Esophagus squamous epithelium (tissue), 4 donors: ENCODE measurements around the gene EFHC1.

Source experiments
- POLR2A ChIP-seq, 4 donors: fragments of 450-650 bp; IDR thresholded peaks; one replicate each; pipeline ENCODE4 v1.6.1; 2017; ENCODE audit warnings: antibody characterized with exemption in 4 of 4, mild to moderate bottlenecking in 4 of 4, moderate library complexity in 3 of 4
- TF ChIP-seq, protein P1 (sequence below), 6 experiments: fragments of 450-650 bp in 4 of 6; fragments of 200-600 bp in 2 of 6; sonication (generic) in 2 of 6; IDR thresholded peaks; one replicate each; pipeline ENCODE4 v1.5.1; 2016 to 2019; ENCODE audit warnings: antibody characterized with exemption in 6 of 6, mild to moderate bottlenecking in 4 of 6, moderate library complexity in 4 of 6

GRCh38 chr6:52548353-52548713, 128.2 kb downstream of the EFHC1 start:
- TF ChIP-seq, protein P1, sequence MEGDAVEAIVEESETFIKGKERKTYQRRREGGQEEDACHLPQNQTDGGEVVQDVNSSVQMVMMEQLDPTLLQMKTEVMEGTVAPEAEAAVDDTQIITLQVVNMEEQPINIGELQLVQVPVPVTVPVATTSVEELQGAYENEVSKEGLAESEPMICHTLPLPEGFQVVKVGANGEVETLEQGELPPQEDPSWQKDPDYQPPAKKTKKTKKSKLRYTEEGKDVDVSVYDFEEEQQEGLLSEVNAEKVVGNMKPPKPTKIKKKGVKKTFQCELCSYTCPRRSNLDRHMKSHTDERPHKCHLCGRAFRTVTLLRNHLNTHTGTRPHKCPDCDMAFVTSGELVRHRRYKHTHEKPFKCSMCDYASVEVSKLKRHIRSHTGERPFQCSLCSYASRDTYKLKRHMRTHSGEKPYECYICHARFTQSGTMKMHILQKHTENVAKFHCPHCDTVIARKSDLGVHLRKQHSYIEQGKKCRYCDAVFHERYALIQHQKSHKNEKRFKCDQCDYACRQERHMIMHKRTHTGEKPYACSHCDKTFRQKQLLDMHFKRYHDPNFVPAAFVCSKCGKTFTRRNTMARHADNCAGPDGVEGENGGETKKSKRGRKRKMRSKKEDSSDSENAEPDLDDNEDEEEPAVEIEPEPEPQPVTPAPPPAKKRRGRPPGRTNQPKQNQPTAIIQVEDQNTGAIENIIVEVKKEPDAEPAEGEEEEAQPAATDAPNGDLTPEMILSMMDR (IDR thresholded peaks at IDR 0.05) = no peak
- TF ChIP-seq POLR2A (IDR thresholded peaks at IDR 0.05) = no peak
